Aortic smooth muscle cell (primary cell): ENCODE measurements around the gene SNX14. TPM values are rescaled to one million over a fixed set of nuclear protein-coding genes. Genes with fewer than 3 reads are reported as not detected.

Source experiments
- total RNA-seq: library from RNA; depleted of rRNA; stranded (reverse); fragments of >200 nt; gene quantifications from 2 replicates; pipeline ENCODE4 v1.2.3, GENCODE V29; 2014

The SNX14 gene
- 140 and 155 TPM in 2 replicates for total RNA-seq

DNA sequence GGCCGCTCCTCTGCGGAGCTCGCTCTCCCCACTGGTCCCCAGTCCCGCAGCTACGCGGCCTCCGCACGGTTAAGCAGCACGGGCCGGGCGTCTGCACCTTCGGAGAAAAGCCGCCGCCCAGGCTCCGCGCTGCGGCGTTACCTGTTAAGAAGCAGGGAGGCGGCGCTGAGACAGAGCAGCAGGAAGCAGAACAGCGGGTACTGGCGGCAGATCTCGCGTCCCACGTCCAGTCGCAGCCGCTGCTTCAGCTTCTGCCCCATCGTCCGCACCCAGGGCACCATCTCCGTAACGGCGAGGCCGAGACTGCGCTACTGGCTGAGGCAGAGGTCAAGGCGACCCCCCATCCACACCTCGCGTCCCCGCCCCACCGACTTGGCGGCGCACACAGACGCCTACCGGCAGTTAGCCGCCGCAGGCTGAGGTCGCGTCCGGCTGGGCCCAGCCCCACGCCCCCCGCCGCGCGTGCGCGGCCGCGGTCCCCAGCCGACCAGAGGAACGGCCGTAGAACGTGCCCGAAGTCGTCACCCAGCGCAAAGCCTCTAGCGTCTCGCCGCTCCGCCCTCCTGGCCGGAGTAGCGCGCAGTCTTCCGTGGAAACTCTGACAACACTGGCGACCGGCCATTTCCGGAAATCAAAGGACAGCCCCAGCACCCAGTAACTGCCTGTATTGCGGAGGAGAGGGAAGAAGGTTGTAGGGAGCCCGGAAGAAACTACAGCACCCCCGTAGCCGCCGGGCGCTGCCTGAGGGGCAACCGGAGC, at the start of gene SNX14:
TSS of gene SNX14 (minus strand) at position 421 of the 759 bp plus-strand sequence. CDS start at position 281, 140 bp downstream.

GRCh38 chr6:85642774-85643536, 49.3 kb upstream of the SNX14 start, which contains the start of gene SYNCRIP:
Gene SYNCRIP (minus strand): TSS chr6:85642886. CDS start chr6:85641439, 1,447 bp downstream.

Other genes starting within 250 kb of the SNX14 start
- 509 and 869 TPM in 2 replicates for gene NT5E, start 143.8 kb downstream of the SNX14 start, total RNA-seq
- 62.6 and 68.0 TPM in 2 replicates for gene SYNCRIP, start 49.0 kb upstream of the SNX14 start, total RNA-seq